ENCODE data around the gene FBLN1. TPM values are rescaled to one million over a fixed set of nuclear protein-coding genes. Genes with fewer than 3 reads are reported as not detected.
"Not testable (repeated sequence)": the region's sequence is repeated elsewhere in the genome, so short reads cannot be mapped to it uniquely, and the experiment has no call there.

Gene FBLN1
- total and polyA plus RNA-seq, 2 experiments from 2014 or later, result 137 to 304 TPM

DNA sequence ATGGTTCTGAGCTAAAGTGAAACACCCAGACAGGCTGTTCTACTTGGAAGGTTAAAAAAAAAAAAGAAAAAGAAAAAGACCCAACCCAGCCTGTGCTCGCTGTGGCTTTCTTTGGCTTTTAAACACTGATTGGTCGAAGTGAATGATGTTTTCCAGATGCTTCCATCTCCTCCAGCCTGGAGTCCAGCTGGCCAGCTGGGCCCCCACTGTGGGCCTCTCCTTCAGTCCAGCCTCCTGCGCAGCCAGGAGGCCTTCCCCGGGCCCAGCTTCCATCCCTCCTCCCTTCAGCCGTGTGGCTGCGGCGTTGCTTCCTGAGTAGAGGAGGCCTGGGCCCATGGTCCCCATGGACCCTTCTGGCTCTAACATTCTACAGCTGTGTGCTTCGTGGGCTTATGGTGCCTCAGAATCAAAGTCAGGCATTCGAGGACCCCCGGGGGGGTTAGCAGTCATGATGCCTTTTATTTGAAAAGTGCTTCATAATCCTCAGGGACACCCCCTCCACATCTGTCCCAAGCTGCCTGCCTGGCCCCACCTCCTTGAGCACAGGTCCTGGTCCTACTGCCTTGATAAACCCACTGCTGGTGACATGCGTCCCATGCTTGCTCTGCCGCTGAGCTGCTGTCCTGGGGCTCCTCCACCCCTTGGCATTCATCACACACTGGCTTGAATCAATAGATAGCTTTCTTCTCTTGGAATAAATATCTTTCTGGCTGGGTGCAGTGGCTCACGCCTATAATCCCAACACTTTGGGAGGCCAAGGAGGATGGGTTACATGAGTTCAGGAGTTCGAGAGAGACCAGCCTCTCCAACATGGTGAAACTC, 42.2 kb upstream of the FBLN1 start:
- no peaks in the 10 kb centered on the region for H3K36me3 ChIP-seq (ENCODE audit: low read depth)
- H4K20me1 ChIP-seq (ENCODE audit: insufficient read depth), result no peaks in the 10 kb centered on the region
- no peak overlapping the region for H3K9ac ChIP-seq
- H3F3A ChIP-seq (ENCODE audit: insufficient read depth), result no peaks in the 10 kb centered on the region
- in situ Hi-C loops (cut with MboI), result no loop called here
- no peaks in the 10 kb centered on the region for H3K9me3 ChIP-seq (ENCODE audit: low read depth)
- WGBS, 2 experiments (ENCODE audit: low coverage in 1 of 2, low lambda C conversion rate in 2 of 2, missing lambda C conversion rate in 2 of 2), result 41 to 42% methylated on average over 14 of the region's 14 CpGs
- peaks cover 3% of the 10 kb centered on the region for H3K4me1 ChIP-seq (ENCODE audit: insufficient read depth)
- peak; percentile 32 for DNase-seq
- no peaks in the 10 kb centered on the region for H3K27me3 ChIP-seq (replicated peaks; ENCODE audit: insufficient read depth)
- H3K27ac ChIP-seq, result no peak overlapping the region
- H3K79me2 ChIP-seq (ENCODE audit: insufficient read depth), result no peaks in the 10 kb centered on the region
- H3K4me3 ChIP-seq, result no peak overlapping the region
- no peaks in the 10 kb centered on the region for H3K9me2 ChIP-seq (ENCODE audit: insufficient read depth)
- H3K4me2 ChIP-seq (ENCODE audit: unreplicated experiment), result no peak overlapping the region
- no peak overlapping the region for H2AFZ ChIP-seq
- no peak for TF ChIP-seq EZH2 (IDR thresholded peaks at IDR 0.05; ENCODE audit: insufficient read depth, poor library complexity, severe bottlenecking)
- no peak for TF ChIP-seq EZH2phosphoT487 (IDR thresholded peaks at IDR 0.05; ENCODE audit: insufficient read depth, low read depth)

DNA sequence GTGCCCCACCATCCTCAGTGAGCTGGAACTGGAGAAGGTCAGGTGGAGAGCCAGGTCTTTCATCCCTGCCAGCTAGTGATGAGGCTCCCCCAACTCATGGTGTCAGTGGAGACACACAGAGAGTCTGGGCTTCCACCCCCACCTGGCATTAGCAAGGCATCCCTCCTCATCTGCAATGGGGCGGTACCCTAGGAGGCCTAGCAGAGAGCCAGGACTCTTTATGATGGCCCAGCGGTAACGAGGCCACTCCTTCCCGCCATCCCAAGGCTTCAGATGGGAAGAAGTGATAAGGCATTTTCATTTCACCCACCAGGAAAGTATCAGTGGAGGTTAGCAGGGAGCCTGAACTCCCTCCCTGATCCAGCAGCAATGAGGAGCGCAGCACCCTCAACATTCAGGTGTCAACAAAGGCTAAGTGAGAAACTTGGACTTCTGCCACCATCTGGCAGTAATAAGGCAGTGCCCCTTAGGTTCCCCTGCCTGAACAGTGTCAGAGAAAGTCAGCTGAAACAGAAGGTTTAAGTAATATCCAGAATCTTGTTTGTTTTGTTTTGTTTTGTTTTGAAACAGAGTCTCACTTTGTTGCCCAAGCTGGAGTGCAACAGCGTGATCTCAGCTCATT, 40.5 kb upstream of the FBLN1 start:
- no peaks in the 10 kb centered on the region for H3K9me3 ChIP-seq (ENCODE audit: low read depth)
- no peaks in the 10 kb centered on the region for H4K20me1 ChIP-seq (ENCODE audit: insufficient read depth)
- in situ Hi-C loops (cut with MboI), result no loop called here
- WGBS, 2 experiments (ENCODE audit: low coverage in 1 of 2, low lambda C conversion rate in 2 of 2, missing lambda C conversion rate in 2 of 2), result 51 to 54% methylated on average over 6 of the region's 6 CpGs
- no peaks in the 10 kb centered on the region for H3K4me1 ChIP-seq (ENCODE audit: insufficient read depth)
- H3K79me2 ChIP-seq (ENCODE audit: insufficient read depth), result no peaks in the 10 kb centered on the region
- no peak overlapping the region for H3K4me2 ChIP-seq (ENCODE audit: unreplicated experiment)
- no peaks in the 10 kb centered on the region for H3K27me3 ChIP-seq (replicated peaks; ENCODE audit: insufficient read depth)
- H3K27ac ChIP-seq, result no peak overlapping the region
- no peak overlapping the region for H3K9ac ChIP-seq
- peaks cover 4% of the 10 kb centered on the region; the same call in 1 of the 2 replicates for H3F3A ChIP-seq (ENCODE audit: insufficient read depth)
- H3K9me2 ChIP-seq (ENCODE audit: insufficient read depth), result no peaks in the 10 kb centered on the region
- no peak for DNase-seq
- H2AFZ ChIP-seq, result no peak overlapping the region
- no peak for TF ChIP-seq EZH2 (IDR thresholded peaks at IDR 0.05; ENCODE audit: insufficient read depth, poor library complexity, severe bottlenecking)
- no peak for TF ChIP-seq EZH2phosphoT487 (IDR thresholded peaks at IDR 0.05; ENCODE audit: insufficient read depth, low read depth)
- no peak overlapping the region for H3K4me3 ChIP-seq
- H3K36me3 ChIP-seq (ENCODE audit: low read depth), result no peaks in the 10 kb centered on the region

DNA sequence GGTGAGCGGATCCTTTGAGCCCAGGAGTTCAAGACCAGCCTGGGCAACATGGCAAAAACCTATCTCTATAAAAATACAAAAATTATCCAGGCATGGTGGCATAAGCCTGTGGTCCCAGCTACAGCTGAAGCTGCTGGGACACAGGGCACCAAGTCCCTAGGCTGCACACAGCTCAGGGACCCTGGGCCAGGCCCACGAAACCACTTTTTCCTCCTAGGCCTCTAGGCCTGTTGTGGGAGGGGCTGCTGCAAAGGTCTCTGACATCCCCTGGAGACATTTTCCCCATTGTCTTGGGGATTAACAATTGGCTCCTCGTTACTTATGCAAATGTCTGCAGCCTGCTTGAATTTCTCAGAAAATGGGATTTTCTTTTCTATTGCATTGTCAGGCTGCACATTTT, 39.0 kb upstream of the FBLN1 start:
- H3K79me2 ChIP-seq (ENCODE audit: insufficient read depth); H3K9ac ChIP-seq; H3K27ac ChIP-seq; H4K20me1 ChIP-seq (ENCODE audit: insufficient read depth); H3K9me2 ChIP-seq (ENCODE audit: insufficient read depth); DNase-seq; H3K9me3 ChIP-seq (ENCODE audit: low read depth); H3K4me3 ChIP-seq; in situ Hi-C loops (cut with MboI); H2AFZ ChIP-seq; H3K27me3 ChIP-seq (replicated peaks; ENCODE audit: insufficient read depth); H3K4me2 ChIP-seq (ENCODE audit: unreplicated experiment); H3K4me1 ChIP-seq (ENCODE audit: insufficient read depth); H3F3A ChIP-seq (ENCODE audit: insufficient read depth); H3K36me3 ChIP-seq (ENCODE audit: low read depth): not testable (repeated sequence)
- 95 to 99% methylated on average over 3 of the region's 3 CpGs for WGBS, 2 experiments (ENCODE audit: low coverage in 1 of 2, low lambda C conversion rate in 2 of 2, missing lambda C conversion rate in 2 of 2)

DNA sequence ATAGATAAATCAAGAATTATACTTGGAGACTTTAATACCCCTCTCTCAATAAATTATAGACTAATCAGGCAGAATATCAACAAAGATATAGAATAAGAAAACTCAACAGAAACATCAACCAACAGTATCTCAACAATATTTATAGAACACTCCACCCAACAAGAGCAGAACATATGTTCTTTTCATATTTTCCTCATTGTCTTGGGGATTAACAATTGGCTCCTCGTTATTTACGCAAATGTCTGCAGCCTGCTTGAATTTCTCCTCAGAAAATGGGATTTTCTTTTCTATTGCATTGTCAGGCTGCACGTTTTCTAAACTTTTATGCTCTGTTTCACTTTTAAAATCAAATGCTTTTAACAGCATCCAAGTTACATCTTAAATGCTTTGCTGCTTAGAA, 37.0 kb upstream of the FBLN1 start:
- peaks cover 19% of the 10 kb centered on the region for H3K4me1 ChIP-seq (ENCODE audit: insufficient read depth)
- no peak overlapping the region for H3K4me3 ChIP-seq
- H3K27ac ChIP-seq, result no peak overlapping the region
- H3K9me3 ChIP-seq (ENCODE audit: low read depth), result no peaks in the 10 kb centered on the region
- DNase-seq, result no peak
- H3K9ac ChIP-seq, result no peak overlapping the region
- H4K20me1 ChIP-seq (ENCODE audit: insufficient read depth), result no peaks in the 10 kb centered on the region
- no peaks in the 10 kb centered on the region for H3K79me2 ChIP-seq (ENCODE audit: insufficient read depth)
- peaks cover 20% of the 10 kb centered on the region for H3F3A ChIP-seq (ENCODE audit: insufficient read depth)
- TF ChIP-seq EZH2 (IDR thresholded peaks at IDR 0.05; ENCODE audit: insufficient read depth, poor library complexity, severe bottlenecking) (no peak), EZH2phosphoT487 (IDR thresholded peaks at IDR 0.05; ENCODE audit: insufficient read depth, low read depth) (no peak)
- no peak overlapping the region for H2AFZ ChIP-seq
- H3K9me2 ChIP-seq (ENCODE audit: insufficient read depth), result no peaks in the 10 kb centered on the region
- no peaks in the 10 kb centered on the region for H3K27me3 ChIP-seq (replicated peaks; ENCODE audit: insufficient read depth)
- no peaks in the 10 kb centered on the region for H3K36me3 ChIP-seq (ENCODE audit: low read depth)
- in situ Hi-C loops (cut with MboI), result no loop called here
- no peak overlapping the region for H3K4me2 ChIP-seq (ENCODE audit: unreplicated experiment)
- WGBS, 2 experiments (ENCODE audit: low coverage in 1 of 2, low lambda C conversion rate in 2 of 2, missing lambda C conversion rate in 2 of 2), result 44 to 49% methylated on average over 3 of the region's 3 CpGs

Measured in GM23248 (cell line).